COR-L47 (cell line): ENCODE data around the gene SKAP1.
"Not testable (repeated sequence)": the region's sequence is repeated elsewhere in the genome, so short reads cannot be mapped to it uniquely, and the experiment has no call there.

Experiments
- DNase-seq: peaks from one replicate; lab custom pipeline; 2025; lab: John Stamatoyannopoulos, UW

The SKAP1 gene

GRCh38 chr17:48429638-48430586 lies at the start of gene SKAP1:
TSS of gene SKAP1 (minus strand) at chr17:48430214.
- DNase-seq, result no peak

GRCh38 chr17:48479014-48479402 lies 49.0 kb upstream of the SKAP1 start:
- DNase-seq, result no peak

GRCh38 chr17:48478224-48479013 lies 48.4 kb upstream of the SKAP1 start:
- no peak for DNase-seq

GRCh38 chr17:48477221-48477620 lies 47.2 kb upstream of the SKAP1 start:
- DNase-seq, result no peak

- peak; percentile 54 for DNase-seq
These were observed 42.6 kb upstream of the SKAP1 start for GRCh38 chr17:48472411-48473281.

- no peak for DNase-seq
These were observed 41.9 kb upstream of the SKAP1 start for GRCh38 chr17:48471817-48472410.

- no peak for DNase-seq
These were observed 40.5 kb upstream of the SKAP1 start for GRCh38 chr17:48470388-48471034.

- no peak for DNase-seq
These were observed 39.2 kb upstream of the SKAP1 start for GRCh38 chr17:48469227-48469626.

GRCh38 chr17:48468299-48468698 lies 38.3 kb upstream of the SKAP1 start:
- no peak for DNase-seq

GRCh38 chr17:48465884-48466283 lies 35.9 kb upstream of the SKAP1 start:
- no peak for DNase-seq

- no peak for DNase-seq
These were observed 33.5 kb upstream of the SKAP1 start for GRCh38 chr17:48463526-48463925.

GRCh38 chr17:48462946-48463345 lies 32.9 kb upstream of the SKAP1 start:
- peak; percentile 67 for DNase-seq

GRCh38 chr17:48460052-48460451 lies 30.0 kb upstream of the SKAP1 start:
- no peak for DNase-seq

- DNase-seq, result no peak
These were observed 29.2 kb upstream of the SKAP1 start for GRCh38 chr17:48459070-48459844.

GRCh38 chr17:48457080-48457836 lies 27.2 kb upstream of the SKAP1 start:
- DNase-seq, result peak; percentile 51

GRCh38 chr17:48456589-48456988 lies 26.6 kb upstream of the SKAP1 start:
- DNase-seq, result no peak

GRCh38 chr17:48455791-48456190 lies 25.8 kb upstream of the SKAP1 start:
- no peak for DNase-seq

- DNase-seq, result no peak
These were observed 23.4 kb upstream of the SKAP1 start for GRCh38 chr17:48453447-48453846.

GRCh38 chr17:48451489-48451888 lies 21.5 kb upstream of the SKAP1 start:
- DNase-seq, result no peak

GRCh38 chr17:48449335-48449734 lies 19.3 kb upstream of the SKAP1 start:
- not testable (repeated sequence) for DNase-seq
